ENCODE measurements around the gene SPTBN5. TPM values are rescaled to one million over a fixed set of nuclear protein-coding genes. Genes with fewer than 3 reads are reported as not detected.
A peak's percentile ranks its signal among the peaks of the same experiment; 100 is the strongest.

Gene SPTBN5
- total RNA-seq, 1 donor from 2014 or later = 2.1 TPM

GRCh38 chr15:41937568-41937923 lies 43.7 kb upstream of the SPTBN5 start:
- Histone ChIP-seq H3K36me3 (peaks cover 28% of the 10 kb centered on the region), H3K27me3 (ENCODE audit: low read depth) (no peaks in the 10 kb centered on the region), H3K4me1 (peaks cover 67% of the 10 kb centered on the region), H3K9me3 (no peaks in the 10 kb centered on the region), H3K4me3 (no peak overlapping the region), H3K27ac (peak overlapping the region; percentile 80)
- DNase-seq = no peak
- no peak for ATAC-seq
- intact Hi-C loops (cut with DNase I) = no loop called here
- TF ChIP-seq CTCF (IDR thresholded peaks at IDR 0.05) = no peak

GRCh38 chr15:41936649-41937567 lies 43.1 kb upstream of the SPTBN5 start:
- Histone ChIP-seq H3K36me3 (peaks cover 21% of the 10 kb centered on the region), H3K27ac (peak overlapping the region; percentile 80), H3K27me3 (ENCODE audit: low read depth) (no peaks in the 10 kb centered on the region), H3K9me3 (no peaks in the 10 kb centered on the region), H3K4me1 (peaks cover 74% of the 10 kb centered on the region), H3K4me3 (no peak overlapping the region)
- intact Hi-C loops (cut with DNase I) = no loop called here
- no peak for TF ChIP-seq CTCF (IDR thresholded peaks at IDR 0.05)
- DNase-seq = no peak
- peak; percentile 52 to 58 for ATAC-seq

GRCh38 chr15:41936155-41936554 lies 42.3 kb upstream of the SPTBN5 start:
- ATAC-seq = no peak
- intact Hi-C loops (cut with DNase I) = no loop called here

GRCh38 chr15:41935566-41936020 lies 41.7 kb upstream of the SPTBN5 start:
- Histone ChIP-seq H3K27me3 (ENCODE audit: low read depth) (no peaks in the 10 kb centered on the region), H3K4me1 (peaks cover 85% of the 10 kb centered on the region), H3K27ac (peak overlapping the region; percentile 77), H3K9me3 (no peaks in the 10 kb centered on the region), H3K4me3 (no peak overlapping the region), H3K36me3 (peaks cover 8% of the 10 kb centered on the region)
- no peak for TF ChIP-seq CTCF (IDR thresholded peaks at IDR 0.05)
- ATAC-seq (peak in 1 of 2 donors; percentile 27), DNase-seq (no peak)
- intact Hi-C loops (cut with DNase I) = no loop called here

More at GRCh38 chr15:41936155-41936554, 42.3 kb upstream of the SPTBN5 start:
- TF ChIP-seq CTCF (IDR thresholded peaks at IDR 0.05) = no peak
- Histone ChIP-seq H3K4me3 (no peak overlapping the region), H3K9me3 (no peaks in the 10 kb centered on the region), H3K27ac (peak overlapping the region; percentile 77), H3K27me3 (ENCODE audit: low read depth) (no peaks in the 10 kb centered on the region), H3K4me1 (peaks cover 79% of the 10 kb centered on the region), H3K36me3 (peaks cover 14% of the 10 kb centered on the region)
- no peak for DNase-seq

- DNase-seq (peak; percentile 54), ATAC-seq (peak; percentile 58 to 63)
- TF ChIP-seq CTCF (IDR thresholded peaks at IDR 0.05) = no peak
- Histone ChIP-seq H3K9me3 (no peaks in the 10 kb centered on the region), H3K36me3 (peaks cover under 1% of the 10 kb centered on the region), H3K27me3 (ENCODE audit: low read depth) (no peaks in the 10 kb centered on the region), H3K4me1 (peaks cover 92% of the 10 kb centered on the region), H3K4me3 (no peak overlapping the region), H3K27ac (peak overlapping the region; percentile 77)
- intact Hi-C loops (cut with DNase I) = no loop called here
These were observed 41.0 kb upstream of the SPTBN5 start for GRCh38 chr15:41934843-41935242.

All from lower lobe of right lung (tissue), 2 donors.